Panc1 (cell line): ENCODE data around the gene EIF6.

ENCODE experiments used
- POLR2AphosphoS5 ChIP-seq: IDR thresholded peaks from 2 replicates; pipeline ENCODE4 v1.6.1; 2012; ENCODE audit warnings: mild to moderate bottlenecking, low read depth, low read length, moderate library complexity
- SIN3A ChIP-seq: IDR thresholded peaks from 2 replicates; pipeline ENCODE4 v1.6.1; 2012; ENCODE audit warnings: low read depth, mild to moderate bottlenecking, low read length, moderate library complexity, borderline replicate concordance; ENCODE audit not compliant: insufficient read depth
- TCF7L2 ChIP-seq: IDR thresholded peaks from 2 replicates; pipeline ENCODE4 v1.6.1; 2011; ENCODE audit warnings: mild to moderate bottlenecking, low read depth, low read length, inconsistent platforms
- TF ChIP-seq, protein P1 (sequence below): fragments of 450-650 bp; IDR thresholded peaks from 2 replicates; pipeline ENCODE4 v1.5.1; 2017; ENCODE audit warnings: mild to moderate bottlenecking
- TF ChIP-seq, protein P2 (sequence below), 2 experiments: IDR thresholded peaks; 2 replicates each; pipeline ENCODE4 v1.6.1; 2011 to 2012; ENCODE audit warnings: low read depth in 2 of 2, control low read depth in 1 of 2, low read length in 1 of 2, mild to moderate bottlenecking in 1 of 2, moderate library complexity in 1 of 2; ENCODE audit not compliant: insufficient read depth in 1 of 2

DNA sequence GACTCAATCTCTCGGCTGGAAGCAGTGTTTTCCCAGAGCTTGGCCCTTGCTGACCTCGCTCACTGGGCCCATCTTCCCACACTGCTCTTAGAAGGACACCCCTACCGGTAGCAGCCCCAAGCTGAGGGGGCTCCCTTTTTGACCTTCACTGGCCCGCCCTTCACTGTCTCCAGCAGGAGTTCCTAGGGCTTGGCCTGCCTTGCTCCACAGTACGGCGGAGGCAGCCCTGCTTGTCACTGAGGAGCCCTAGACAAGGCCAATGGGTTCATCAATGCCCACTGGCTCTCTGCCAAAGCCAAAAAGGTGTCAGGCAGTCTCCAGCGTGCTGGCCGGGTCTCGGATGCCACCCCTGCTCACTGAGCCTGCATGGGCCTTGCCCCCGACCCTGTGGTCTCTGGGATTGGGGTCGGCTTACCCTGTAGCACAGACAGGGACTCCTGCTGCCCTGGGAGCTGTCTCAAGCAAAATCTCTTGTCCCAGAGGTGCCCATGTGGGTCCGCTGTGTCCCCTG, 8.8 kb downstream of the EIF6 start:
- TF ChIP-seq, protein P1, sequence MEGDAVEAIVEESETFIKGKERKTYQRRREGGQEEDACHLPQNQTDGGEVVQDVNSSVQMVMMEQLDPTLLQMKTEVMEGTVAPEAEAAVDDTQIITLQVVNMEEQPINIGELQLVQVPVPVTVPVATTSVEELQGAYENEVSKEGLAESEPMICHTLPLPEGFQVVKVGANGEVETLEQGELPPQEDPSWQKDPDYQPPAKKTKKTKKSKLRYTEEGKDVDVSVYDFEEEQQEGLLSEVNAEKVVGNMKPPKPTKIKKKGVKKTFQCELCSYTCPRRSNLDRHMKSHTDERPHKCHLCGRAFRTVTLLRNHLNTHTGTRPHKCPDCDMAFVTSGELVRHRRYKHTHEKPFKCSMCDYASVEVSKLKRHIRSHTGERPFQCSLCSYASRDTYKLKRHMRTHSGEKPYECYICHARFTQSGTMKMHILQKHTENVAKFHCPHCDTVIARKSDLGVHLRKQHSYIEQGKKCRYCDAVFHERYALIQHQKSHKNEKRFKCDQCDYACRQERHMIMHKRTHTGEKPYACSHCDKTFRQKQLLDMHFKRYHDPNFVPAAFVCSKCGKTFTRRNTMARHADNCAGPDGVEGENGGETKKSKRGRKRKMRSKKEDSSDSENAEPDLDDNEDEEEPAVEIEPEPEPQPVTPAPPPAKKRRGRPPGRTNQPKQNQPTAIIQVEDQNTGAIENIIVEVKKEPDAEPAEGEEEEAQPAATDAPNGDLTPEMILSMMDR: no peak
- TF ChIP-seq, protein P2, sequence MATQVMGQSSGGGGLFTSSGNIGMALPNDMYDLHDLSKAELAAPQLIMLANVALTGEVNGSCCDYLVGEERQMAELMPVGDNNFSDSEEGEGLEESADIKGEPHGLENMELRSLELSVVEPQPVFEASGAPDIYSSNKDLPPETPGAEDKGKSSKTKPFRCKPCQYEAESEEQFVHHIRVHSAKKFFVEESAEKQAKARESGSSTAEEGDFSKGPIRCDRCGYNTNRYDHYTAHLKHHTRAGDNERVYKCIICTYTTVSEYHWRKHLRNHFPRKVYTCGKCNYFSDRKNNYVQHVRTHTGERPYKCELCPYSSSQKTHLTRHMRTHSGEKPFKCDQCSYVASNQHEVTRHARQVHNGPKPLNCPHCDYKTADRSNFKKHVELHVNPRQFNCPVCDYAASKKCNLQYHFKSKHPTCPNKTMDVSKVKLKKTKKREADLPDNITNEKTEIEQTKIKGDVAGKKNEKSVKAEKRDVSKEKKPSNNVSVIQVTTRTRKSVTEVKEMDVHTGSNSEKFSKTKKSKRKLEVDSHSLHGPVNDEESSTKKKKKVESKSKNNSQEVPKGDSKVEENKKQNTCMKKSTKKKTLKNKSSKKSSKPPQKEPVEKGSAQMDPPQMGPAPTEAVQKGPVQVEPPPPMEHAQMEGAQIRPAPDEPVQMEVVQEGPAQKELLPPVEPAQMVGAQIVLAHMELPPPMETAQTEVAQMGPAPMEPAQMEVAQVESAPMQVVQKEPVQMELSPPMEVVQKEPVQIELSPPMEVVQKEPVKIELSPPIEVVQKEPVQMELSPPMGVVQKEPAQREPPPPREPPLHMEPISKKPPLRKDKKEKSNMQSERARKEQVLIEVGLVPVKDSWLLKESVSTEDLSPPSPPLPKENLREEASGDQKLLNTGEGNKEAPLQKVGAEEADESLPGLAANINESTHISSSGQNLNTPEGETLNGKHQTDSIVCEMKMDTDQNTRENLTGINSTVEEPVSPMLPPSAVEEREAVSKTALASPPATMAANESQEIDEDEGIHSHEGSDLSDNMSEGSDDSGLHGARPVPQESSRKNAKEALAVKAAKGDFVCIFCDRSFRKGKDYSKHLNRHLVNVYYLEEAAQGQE (IDR thresholded peaks at IDR 0.05; ENCODE audit: insufficient read depth in 1 of 2, low read depth in 2 of 2, low read length in 1 of 2): no peak
- TF ChIP-seq POLR2AphosphoS5 (0 out of 2 replicates have a peak, but pooled peaks have one; percentile 13), TCF7L2 (no peak), SIN3A (no peak)
